SK-N-SH treated with all-trans-retinoic acid at 6 μM for 48 hours (cell line): ENCODE results near the gene PDIA3.

Experiments
- ATAC-seq: fragments of 200-7000 bp; cut with Tn5 transposase; 3 replicates; pipeline ENCODE4 v1.9.1; 2020; ENCODE audit warnings: mild to moderate bottlenecking, moderate library complexity
- BACH2 ChIP-seq: fragments of 250-450 bp; sonication (Bioruptor Pico); IDR thresholded peaks from 2 replicates; pipeline ENCODE4 v1.9.0; 2021; ENCODE audit warnings: mild to moderate bottlenecking, borderline replicate concordance
- CSDC2 ChIP-seq: fragments of 250-450 bp; sonication (Bioruptor Pico); IDR thresholded peaks from 2 replicates; pipeline ENCODE4 v1.5.0; 2020; ENCODE audit warnings: mild to moderate bottlenecking, moderate library complexity
- CSRNP3 ChIP-seq: fragments of 250-450 bp; sonication (Bioruptor Pico); IDR thresholded peaks from 2 replicates; pipeline ENCODE4 v1.5.1; 2021; ENCODE audit warnings: mild to moderate bottlenecking, moderate library complexity
- ESRRG ChIP-seq: fragments of 250-450 bp; sonication (Bioruptor Pico); IDR thresholded peaks from 2 replicates; pipeline ENCODE4 v1.6.1; 2021; ENCODE audit warnings: mild to moderate bottlenecking
- GLIS3 ChIP-seq: fragments of 250-450 bp; sonication (Bioruptor Pico); IDR thresholded peaks from 2 replicates; pipeline ENCODE4 v1.5.0; 2020; ENCODE audit warnings: mild to moderate bottlenecking, moderate library complexity
- ISL1 ChIP-seq: fragments of 250-450 bp; sonication (Bioruptor Pico); IDR thresholded peaks from 2 replicates; pipeline ENCODE4 v2.1.2; 2022; ENCODE audit warnings: mild to moderate bottlenecking, moderate library complexity
- OSR1 ChIP-seq: fragments of 250-450 bp; sonication (Bioruptor Pico); IDR thresholded peaks from 2 replicates; pipeline ENCODE4 v1.8.0; 2022; ENCODE audit warnings: moderate library complexity, mild to moderate bottlenecking, inconsistent platforms
- PATZ1 ChIP-seq: fragments of 250-450 bp; sonication (Bioruptor Pico); IDR thresholded peaks from 2 replicates; pipeline ENCODE4 v1.8.0; 2020; ENCODE audit warnings: mild to moderate bottlenecking, moderate library complexity, borderline replicate concordance
- PPARA ChIP-seq: fragments of 250-450 bp; sonication (Bioruptor Pico); IDR thresholded peaks from 2 replicates; pipeline ENCODE4 v1.5.0; 2020; ENCODE audit warnings: mild to moderate bottlenecking, borderline replicate concordance
- SNAI2 ChIP-seq: fragments of 250-450 bp; sonication (Bioruptor Pico); IDR thresholded peaks from 2 replicates; pipeline ENCODE4 v1.5.0; 2020; ENCODE audit warnings: mild to moderate bottlenecking, moderate library complexity
- TCF4 ChIP-seq: fragments of 250-450 bp; sonication (Bioruptor Pico); IDR thresholded peaks from 2 replicates; pipeline ENCODE4 v1.8.0; 2021; ENCODE audit warnings: mild to moderate bottlenecking, moderate library complexity, borderline replicate concordance
- TOX ChIP-seq: fragments of 250-450 bp; sonication (Bioruptor Pico); IDR thresholded peaks from 2 replicates; pipeline ENCODE4 v1.8.0; 2021; ENCODE audit warnings: mild to moderate bottlenecking, moderate library complexity, borderline replicate concordance
- ZC3H10 ChIP-seq: fragments of 250-450 bp; sonication (Bioruptor Pico); IDR thresholded peaks from 2 replicates; pipeline ENCODE4 v1.5.1; 2021; ENCODE audit warnings: mild to moderate bottlenecking, moderate library complexity
- ZFP3 ChIP-seq: fragments of 250-450 bp; sonication (Bioruptor Pico); IDR thresholded peaks from 2 replicates; pipeline ENCODE4 v1.5.0; 2020; ENCODE audit warnings: mild to moderate bottlenecking, moderate library complexity
- ZFP30 ChIP-seq: fragments of 450-650 bp; formaldehyde crosslinking; IDR thresholded peaks from 2 replicates; pipeline ENCODE4 v1.5.0; 2022; ENCODE audit warnings: mild to moderate bottlenecking, moderate library complexity
- ZNF565 ChIP-seq: fragments of 450-650 bp; formaldehyde crosslinking; conservative IDR thresholded peaks from 2 replicates; pipeline ENCODE4 v1.5.0; 2020; ENCODE audit warnings: low read depth, mild to moderate bottlenecking, moderate library complexity
- ZNF70 ChIP-seq: fragments of 450-650 bp; formaldehyde crosslinking; IDR thresholded peaks from 2 replicates; pipeline ENCODE4 v1.5.0; 2020; ENCODE audit warnings: mild to moderate bottlenecking, moderate library complexity
- ZNF8 ChIP-seq: fragments of 450-650 bp; formaldehyde crosslinking; IDR thresholded peaks from 2 replicates; pipeline ENCODE4 v1.5.0; 2020; ENCODE audit warnings: mild to moderate bottlenecking, moderate library complexity
- TF ChIP-seq, protein P1 (sequence below): fragments of 250-450 bp; sonication (Bioruptor Pico); IDR thresholded peaks from 2 replicates; pipeline ENCODE4 v1.5.0; 2020; ENCODE audit warnings: mild to moderate bottlenecking, moderate library complexity
- TF ChIP-seq, protein P2 (sequence below): fragments of 250-450 bp; sonication (Bioruptor Pico); IDR thresholded peaks from 2 replicates; pipeline ENCODE4 v1.8.0; 2021; ENCODE audit warnings: low read depth, mild to moderate bottlenecking, moderate library complexity, borderline replicate concordance

PDIA3 gene

GRCh38 chr15:43746245-43746902 is at the start of gene PDIA3:
Gene PDIA3 (plus strand): TSS chr15:43746438. CDS start chr15:43746540, 102 bp downstream.
- TF ChIP-seq, protein P1, sequence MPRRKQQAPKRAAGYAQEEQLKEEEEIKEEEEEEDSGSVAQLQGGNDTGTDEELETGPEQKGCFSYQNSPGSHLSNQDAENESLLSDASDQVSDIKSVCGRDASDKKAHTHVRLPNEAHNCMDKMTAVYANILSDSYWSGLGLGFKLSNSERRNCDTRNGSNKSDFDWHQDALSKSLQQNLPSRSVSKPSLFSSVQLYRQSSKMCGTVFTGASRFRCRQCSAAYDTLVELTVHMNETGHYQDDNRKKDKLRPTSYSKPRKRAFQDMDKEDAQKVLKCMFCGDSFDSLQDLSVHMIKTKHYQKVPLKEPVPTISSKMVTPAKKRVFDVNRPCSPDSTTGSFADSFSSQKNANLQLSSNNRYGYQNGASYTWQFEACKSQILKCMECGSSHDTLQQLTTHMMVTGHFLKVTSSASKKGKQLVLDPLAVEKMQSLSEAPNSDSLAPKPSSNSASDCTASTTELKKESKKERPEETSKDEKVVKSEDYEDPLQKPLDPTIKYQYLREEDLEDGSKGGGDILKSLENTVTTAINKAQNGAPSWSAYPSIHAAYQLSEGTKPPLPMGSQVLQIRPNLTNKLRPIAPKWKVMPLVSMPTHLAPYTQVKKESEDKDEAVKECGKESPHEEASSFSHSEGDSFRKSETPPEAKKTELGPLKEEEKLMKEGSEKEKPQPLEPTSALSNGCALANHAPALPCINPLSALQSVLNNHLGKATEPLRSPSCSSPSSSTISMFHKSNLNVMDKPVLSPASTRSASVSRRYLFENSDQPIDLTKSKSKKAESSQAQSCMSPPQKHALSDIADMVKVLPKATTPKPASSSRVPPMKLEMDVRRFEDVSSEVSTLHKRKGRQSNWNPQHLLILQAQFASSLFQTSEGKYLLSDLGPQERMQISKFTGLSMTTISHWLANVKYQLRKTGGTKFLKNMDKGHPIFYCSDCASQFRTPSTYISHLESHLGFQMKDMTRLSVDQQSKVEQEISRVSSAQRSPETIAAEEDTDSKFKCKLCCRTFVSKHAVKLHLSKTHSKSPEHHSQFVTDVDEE, result 0 out of 2 replicates have a peak, but pooled peaks have one; percentile 12
- peak; percentile 8; the same call in 1 of the 2 replicates for TF ChIP-seq ZFP30 (CRISPR knock-in tag)
- peak; percentile 96 for ATAC-seq

- no peak for ATAC-seq
- TF ChIP-seq OSR1 (CRISPR knock-in tag) (no peak), ZNF565 (CRISPR knock-in tag) (no peak), BACH2 (no peak), GLIS3 (CRISPR knock-in tag) (no peak), PATZ1 (CRISPR knock-in tag) (no peak), ZNF8 (CRISPR knock-in tag) (no peak), CSDC2 (no peak), TCF4 (CRISPR knock-in tag) (no peak), ISL1 (CRISPR knock-in tag) (no peak), ESRRG (CRISPR knock-in tag) (no peak), ZFP3 (no peak), ZFP30 (CRISPR knock-in tag) (no peak), ZC3H10 (CRISPR knock-in tag) (no peak), ZNF70 (CRISPR knock-in tag) (no peak), PPARA (CRISPR knock-in tag) (no peak), CSRNP3 (CRISPR knock-in tag) (no peak)
- TF ChIP-seq, protein P2, sequence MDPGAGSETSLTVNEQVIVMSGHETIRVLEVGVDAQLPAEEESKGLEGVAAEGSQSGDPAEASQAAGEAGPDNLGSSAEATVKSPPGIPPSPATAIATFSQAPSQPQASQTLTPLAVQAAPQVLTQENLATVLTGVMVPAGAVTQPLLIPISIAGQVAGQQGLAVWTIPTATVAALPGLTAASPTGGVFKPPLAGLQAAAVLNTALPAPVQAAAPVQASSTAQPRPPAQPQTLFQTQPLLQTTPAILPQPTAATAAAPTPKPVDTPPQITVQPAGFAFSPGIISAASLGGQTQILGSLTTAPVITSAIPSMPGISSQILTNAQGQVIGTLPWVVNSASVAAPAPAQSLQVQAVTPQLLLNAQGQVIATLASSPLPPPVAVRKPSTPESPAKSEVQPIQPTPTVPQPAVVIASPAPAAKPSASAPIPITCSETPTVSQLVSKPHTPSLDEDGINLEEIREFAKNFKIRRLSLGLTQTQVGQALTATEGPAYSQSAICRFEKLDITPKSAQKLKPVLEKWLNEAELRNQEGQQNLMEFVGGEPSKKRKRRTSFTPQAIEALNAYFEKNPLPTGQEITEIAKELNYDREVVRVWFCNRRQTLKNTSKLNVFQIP (CRISPR knock-in tag), result no peak
- TF ChIP-seq, all 23 proteins: peak for 0
These were observed 44.1 kb upstream of the PDIA3 start for GRCh38 chr15:43702174-43702573.

GRCh38 chr15:43702701-43703424 is 43.4 kb upstream of the PDIA3 start:
- ATAC-seq, result no peak
- TF ChIP-seq OSR1 (CRISPR knock-in tag) (no peak), SNAI2 (CRISPR knock-in tag) (no peak), ZNF565 (CRISPR knock-in tag) (no peak), ZFP3 (no peak), TOX (no peak)
- TF ChIP-seq, protein P2 (CRISPR knock-in tag), result no peak

DNA sequence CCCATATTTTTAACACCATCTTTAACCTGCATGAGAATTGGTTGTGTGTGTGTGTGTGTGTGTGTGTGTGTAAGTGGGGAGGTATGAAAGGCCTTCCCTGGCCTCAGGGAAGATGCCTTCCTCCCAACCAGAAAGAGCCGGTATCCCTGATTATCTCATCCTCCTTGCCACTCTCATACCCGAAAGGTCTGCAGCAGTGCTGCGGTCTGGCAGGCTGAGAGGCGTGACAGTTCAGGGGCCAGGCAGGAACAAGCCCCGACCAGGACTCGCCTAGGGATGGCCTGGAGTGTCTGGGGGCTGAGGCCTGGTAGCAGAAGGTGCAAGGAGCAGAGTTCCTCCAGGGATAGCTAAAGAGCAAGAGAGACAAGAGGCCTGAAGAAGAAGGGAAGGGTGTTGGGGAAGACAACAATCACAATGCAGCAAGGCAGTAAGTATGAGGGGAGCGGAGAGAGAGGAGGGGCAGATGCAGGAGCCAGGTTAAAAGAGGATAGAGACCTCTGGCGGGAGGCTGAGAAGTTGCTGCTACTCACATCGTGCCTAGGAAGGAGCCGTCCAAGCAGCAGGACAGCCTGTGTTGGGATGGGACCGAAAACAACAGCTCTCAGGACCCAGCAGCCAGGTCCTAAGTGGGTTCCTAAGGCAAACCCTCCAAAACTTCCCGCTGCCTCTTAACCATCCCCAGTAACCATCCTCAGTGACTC is 35.7 kb upstream of the PDIA3 start:
- peak; percentile 40; the same call in 2 of the 3 replicates for ATAC-seq
